ENCODE measurements around the gene SUCO. TPM values are rescaled to one million over a fixed set of nuclear protein-coding genes. Genes with fewer than 3 reads are reported as not detected.

The SUCO gene
- total RNA-seq, 4 donors from 2014 or later: 21.1 to 31.6 (median 22.3) TPM

- no peaks in the 10 kb centered on the region for H3K36me3 ChIP-seq
- no peak overlapping the region for H3K27ac ChIP-seq (replicated peaks in 1 of 4)
- no peaks in the 10 kb centered on the region for H3K9me3 ChIP-seq
- 62% methylated on average over 3 of the region's 3 CpGs for WGBS
- H3K27me3 ChIP-seq: no peaks in the 10 kb centered on the region
- H3K4me3 ChIP-seq: no peak overlapping the region
- TF ChIP-seq, protein P1, sequence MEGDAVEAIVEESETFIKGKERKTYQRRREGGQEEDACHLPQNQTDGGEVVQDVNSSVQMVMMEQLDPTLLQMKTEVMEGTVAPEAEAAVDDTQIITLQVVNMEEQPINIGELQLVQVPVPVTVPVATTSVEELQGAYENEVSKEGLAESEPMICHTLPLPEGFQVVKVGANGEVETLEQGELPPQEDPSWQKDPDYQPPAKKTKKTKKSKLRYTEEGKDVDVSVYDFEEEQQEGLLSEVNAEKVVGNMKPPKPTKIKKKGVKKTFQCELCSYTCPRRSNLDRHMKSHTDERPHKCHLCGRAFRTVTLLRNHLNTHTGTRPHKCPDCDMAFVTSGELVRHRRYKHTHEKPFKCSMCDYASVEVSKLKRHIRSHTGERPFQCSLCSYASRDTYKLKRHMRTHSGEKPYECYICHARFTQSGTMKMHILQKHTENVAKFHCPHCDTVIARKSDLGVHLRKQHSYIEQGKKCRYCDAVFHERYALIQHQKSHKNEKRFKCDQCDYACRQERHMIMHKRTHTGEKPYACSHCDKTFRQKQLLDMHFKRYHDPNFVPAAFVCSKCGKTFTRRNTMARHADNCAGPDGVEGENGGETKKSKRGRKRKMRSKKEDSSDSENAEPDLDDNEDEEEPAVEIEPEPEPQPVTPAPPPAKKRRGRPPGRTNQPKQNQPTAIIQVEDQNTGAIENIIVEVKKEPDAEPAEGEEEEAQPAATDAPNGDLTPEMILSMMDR (IDR thresholded peaks at IDR 0.05): no peak
- no peak for TF ChIP-seq POLR2A (IDR thresholded peaks at IDR 0.05; ENCODE audit: low read depth)
- no peak for TF ChIP-seq EP300 (IDR thresholded peaks at IDR 0.05)
- no peak for TF ChIP-seq POLR2AphosphoS5 (IDR thresholded peaks at IDR 0.05)
- DNase-seq (ENCODE audit: extremely low spot score): no peak
- no peaks in the 10 kb centered on the region for H3K4me1 ChIP-seq
- intact Hi-C loops (cut with DNase I): no loop called here
Measured at GRCh38 chr1:172486805-172487454, 46.0 kb upstream of the SUCO start.

GRCh38 chr1:172487550-172487949 is 45.4 kb upstream of the SUCO start:
- H3K36me3 ChIP-seq: no peaks in the 10 kb centered on the region
- intact Hi-C loops (cut with DNase I): no loop called here
- no peak overlapping the region for H3K27ac ChIP-seq (replicated peaks in 1 of 4)
- DNase-seq (ENCODE audit: extremely low spot score): no peak
- no peaks in the 10 kb centered on the region for H3K27me3 ChIP-seq
- H3K4me3 ChIP-seq: no peak overlapping the region
- H3K4me1 ChIP-seq: no peaks in the 10 kb centered on the region
- H3K9me3 ChIP-seq: no peaks in the 10 kb centered on the region
- TF ChIP-seq EP300 (IDR thresholded peaks at IDR 0.05) (no peak), POLR2A (IDR thresholded peaks at IDR 0.05; ENCODE audit: low read depth) (no peak), POLR2AphosphoS5 (IDR thresholded peaks at IDR 0.05) (no peak)
- TF ChIP-seq, protein P1 (IDR thresholded peaks at IDR 0.05): no peak
- WGBS: 79% methylated on average over 4 of the region's 4 CpGs

GRCh38 chr1:172488393-172488792 is 44.6 kb upstream of the SUCO start:
- no peaks in the 10 kb centered on the region for H3K9me3 ChIP-seq
- intact Hi-C loops (cut with DNase I): no loop called here
- no peak overlapping the region for H3K27ac ChIP-seq (replicated peaks in 1 of 4)
- H3K4me3 ChIP-seq: no peak overlapping the region
- 95% methylated on average over 3 of the region's 3 CpGs for WGBS
- DNase-seq (ENCODE audit: extremely low spot score): no peak
- TF ChIP-seq EP300 (IDR thresholded peaks at IDR 0.05) (no peak), POLR2A (IDR thresholded peaks at IDR 0.05; ENCODE audit: low read depth) (no peak), POLR2AphosphoS5 (IDR thresholded peaks at IDR 0.05) (no peak)
- TF ChIP-seq, protein P1 (IDR thresholded peaks at IDR 0.05): no peak
- no peaks in the 10 kb centered on the region for H3K36me3 ChIP-seq
- no peaks in the 10 kb centered on the region for H3K27me3 ChIP-seq
- no peaks in the 10 kb centered on the region for H3K4me1 ChIP-seq

DNA sequence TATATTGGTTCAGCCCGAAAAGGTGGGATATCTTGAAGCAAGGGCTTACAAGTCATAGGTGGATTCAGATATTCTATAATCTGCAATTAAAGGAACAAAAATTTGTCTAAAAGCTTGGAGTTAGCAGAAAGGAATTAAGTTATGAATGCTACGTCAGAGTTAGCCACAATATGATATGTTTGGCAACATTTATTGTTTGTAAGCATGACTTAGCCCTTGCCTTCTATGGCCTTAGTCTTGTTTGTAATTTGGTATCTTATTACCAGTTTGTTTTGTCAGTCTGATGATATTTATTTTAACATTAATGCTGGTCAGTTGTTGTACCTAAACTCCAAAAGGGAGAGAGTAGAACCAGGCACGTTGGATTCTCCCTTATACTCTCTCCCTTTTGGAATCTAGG is 43.1 kb upstream of the SUCO start:
- no peaks in the 10 kb centered on the region for H3K36me3 ChIP-seq
- no peaks in the 10 kb centered on the region for H3K9me3 ChIP-seq
- WGBS: 74% methylated on average over 3 of the region's 3 CpGs
- DNase-seq (ENCODE audit: extremely low spot score): no peak
- no peaks in the 10 kb centered on the region for H3K4me1 ChIP-seq
- no peak overlapping the region for H3K4me3 ChIP-seq
- TF ChIP-seq, protein P1 (IDR thresholded peaks at IDR 0.05): no peak
- no peak for TF ChIP-seq POLR2A (IDR thresholded peaks at IDR 0.05; ENCODE audit: low read depth)
- no peak for TF ChIP-seq POLR2AphosphoS5 (IDR thresholded peaks at IDR 0.05)
- no peak for TF ChIP-seq EP300 (IDR thresholded peaks at IDR 0.05)
- no peak overlapping the region for H3K27ac ChIP-seq (replicated peaks in 1 of 4)
- intact Hi-C loops (cut with DNase I): no loop called here
- H3K27me3 ChIP-seq: no peaks in the 10 kb centered on the region

DNA sequence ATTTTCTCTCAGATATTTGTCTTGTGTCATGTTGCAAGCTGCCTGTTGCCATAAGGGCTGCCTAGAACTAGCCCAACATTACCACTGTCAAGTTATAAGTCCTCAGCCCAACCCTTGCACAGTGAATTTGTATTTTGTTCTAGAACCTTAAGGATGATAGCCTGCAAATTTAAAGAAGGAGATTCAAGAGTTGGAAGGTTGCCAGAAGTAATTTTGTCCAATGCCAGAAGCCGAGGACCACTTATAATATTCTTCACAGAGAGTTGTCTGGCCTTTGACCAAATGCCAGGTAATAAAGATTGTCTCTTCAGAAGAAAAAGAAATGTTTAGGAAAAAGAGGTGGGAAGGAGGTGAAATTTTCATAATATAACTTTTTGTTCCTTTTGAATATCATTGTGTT is 40.5 kb upstream of the SUCO start:
- intact Hi-C loops (cut with DNase I): no loop called here
- Histone ChIP-seq H3K27ac (replicated peaks in 1 of 4) (no peak overlapping the region), H3K27me3 (no peaks in the 10 kb centered on the region), H3K4me1 (peaks cover 4 to 12% (median 10%) of the 10 kb centered on the region in 4 donors), H3K9me3 (no peaks in the 10 kb centered on the region), H3K36me3 (no peaks in the 10 kb centered on the region), H3K4me3 (no peak overlapping the region)
- TF ChIP-seq EP300 (IDR thresholded peaks at IDR 0.05): no peak
- no peak for TF ChIP-seq POLR2A (IDR thresholded peaks at IDR 0.05; ENCODE audit: low read depth)
- TF ChIP-seq, protein P1 (IDR thresholded peaks at IDR 0.05): no peak
- TF ChIP-seq POLR2AphosphoS5 (IDR thresholded peaks at IDR 0.05): no peak
- no peak for DNase-seq (ENCODE audit: extremely low spot score)
- WGBS: 66% methylated on average over 1 of the region's 1 CpG

Measured in esophagus muscularis mucosa (tissue), 4 donors.